HepG2 (cell line): ENCODE measurements around the gene BCL7A.
"Not testable (repeated sequence)": the region's sequence is repeated elsewhere in the genome, so short reads cannot be mapped to it uniquely, and the experiment has no call there.

ENCODE experiments used
- BHLHE40 ChIP-seq: IDR thresholded peaks from 2 replicates; pipeline ENCODE4 v1.6.1; 2011; ENCODE audit warnings: low read length, improper control_type of control experiment
- CTCF ChIP-seq: sonication (generic); formaldehyde crosslinking; IDR thresholded peaks from 2 replicates; pipeline ENCODE4 v1.5.0; 2020; ENCODE audit warnings: mild to moderate bottlenecking, missing genetic modification reagents, moderate library complexity
- HMGXB4 ChIP-seq, 2 experiments: sonication (generic) in 1 of 2; formaldehyde crosslinking in 1 of 2; IDR thresholded peaks; 2 replicates each; pipeline versions ENCODE4 v1.4.0 to v1.6.1; 2018 to 2020; ENCODE audit warnings: missing genetic modification reagents in 2 of 2, borderline replicate concordance in 1 of 2, low read depth in 1 of 2, mild to moderate bottlenecking in 1 of 2, missing biosample characterization in 1 of 2
- LRRFIP1 ChIP-seq: sonication (generic); formaldehyde crosslinking; conservative IDR thresholded peaks from 2 replicates; pipeline ENCODE4 v1.4.0; 2020; ENCODE audit warnings: missing genetic modification reagents
- MAX ChIP-seq: IDR thresholded peaks from 2 replicates; pipeline ENCODE4 v1.6.1; 2012; ENCODE audit warnings: inconsistent platforms
- POLR2A ChIP-seq, 2 experiments: IDR thresholded peaks; 2 replicates each; pipeline ENCODE4 v1.6.1; 2011; ENCODE audit warnings: low read depth in 2 of 2, low read length in 2 of 2, mild to moderate bottlenecking in 1 of 2, moderate library complexity in 1 of 2; ENCODE audit not compliant: insufficient read depth in 1 of 2
- RAD21 ChIP-seq: fragments of 450-650 bp; formaldehyde crosslinking; IDR thresholded peaks from 2 replicates; pipeline ENCODE4 v1.5.0; 2020; ENCODE audit warnings: mild to moderate bottlenecking
- STAG1 ChIP-seq: sonication (generic); formaldehyde crosslinking; IDR thresholded peaks from 2 replicates; pipeline ENCODE4 v1.4.0; 2020; ENCODE audit warnings: missing genetic modification reagents
- ZFAT ChIP-seq: sonication (generic); formaldehyde crosslinking; conservative IDR thresholded peaks from 2 replicates; pipeline ENCODE4 v1.8.1; 2023; ENCODE audit warnings: missing genetic modification reagents, inconsistent platforms
- ZNF501 ChIP-seq: sonication (generic); formaldehyde crosslinking; IDR thresholded peaks from 2 replicates; pipeline ENCODE4 v1.5.1; 2020; ENCODE audit warnings: mild to moderate bottlenecking, moderate library complexity, missing genetic modification reagents
- ZNF564 ChIP-seq: sonication (generic); formaldehyde crosslinking; IDR thresholded peaks from 2 replicates; pipeline ENCODE4 v1.8.1; 2023; ENCODE audit warnings: mild to moderate bottlenecking, missing genetic modification reagents

GRCh38 chr12:122105496-122105895 lies 83.8 kb downstream of the BCL7A start:
- TF ChIP-seq STAG1 (CRISPR knock-in tag); LRRFIP1; POLR2A (IDR thresholded peaks at IDR 0.05; ENCODE audit: insufficient read depth in 1 of 2, low read depth in 2 of 2, low read length in 2 of 2); RAD21 (CRISPR knock-in tag); BHLHE40; ZFAT (CRISPR knock-in tag); MAX; ZNF501 (CRISPR knock-in tag); ZNF564; HMGXB4 (CRISPR knock-in tag; IDR thresholded peaks at IDR 0.05; ENCODE audit: borderline replicate concordance in 1 of 2, low read depth in 1 of 2); CTCF (CRISPR knock-in tag): not testable (repeated sequence)
